Measurements from ENCODE around the gene SESTD1. TPM values are rescaled to one million over a fixed set of nuclear protein-coding genes. Genes with fewer than 3 reads are reported as not detected.

The SESTD1 gene
- total RNA-seq, result 10 to 100 TPM in 2 of 4 donors, 1 to 10 TPM in 2; 8.0 to 24.1 (median 10.5) TPM

GRCh38 chr2:179264368-179265081 lies at the start of gene SESTD1:
TSS of gene SESTD1 (minus strand) at chr2:179264832. CDS start at chr2:179191841, 72,991 bp downstream.
- Histone ChIP-seq H3K4me1 (peaks cover 28% of the 10 kb centered on the region), H3K27ac (peak within 1 kb of the TSS; percentile 96)
- DNase-seq (ENCODE audit: low spot score in 2 of 2), result peak; percentile 88 to 91

GRCh38 chr2:179313057-179313456 lies 48.4 kb upstream of the SESTD1 start:
- Histone ChIP-seq H3K4me1 (no peaks in the 10 kb centered on the region), H3K4me3 (no peak overlapping the region), H3K9me3 (no peaks in the 10 kb centered on the region), H3K27ac (no peak overlapping the region), H3K27me3 (no peaks in the 10 kb centered on the region), H3K36me3 (no peaks in the 10 kb centered on the region)
- no peak for DNase-seq (ENCODE audit: low spot score in 2 of 2)
- TF ChIP-seq POLR2AphosphoS5 (IDR thresholded peaks at IDR 0.05), result no peak
- no peak for TF ChIP-seq EP300 (IDR thresholded peaks at IDR 0.05)
- no peak for TF ChIP-seq CTCF (IDR thresholded peaks at IDR 0.05)
- no peak for TF ChIP-seq POLR2A (IDR thresholded peaks at IDR 0.05)

More at GRCh38 chr2:179264368-179265081, at the start of gene SESTD1:
- no peaks in the 10 kb centered on the region for H3K36me3 ChIP-seq
- H3K27me3 ChIP-seq, result no peaks in the 10 kb centered on the region
- no peaks in the 10 kb centered on the region for H3K9me3 ChIP-seq
- peak within 1 kb of the TSS; percentile 91 for H3K4me3 ChIP-seq
- 3% methylated on average over 7 of the region's 96 CpGs for WGBS
- TF ChIP-seq POLR2A (IDR thresholded peaks at IDR 0.05), result peak in 1 of 2 donors; percentile 75
- no peak for TF ChIP-seq POLR2AphosphoS5 (IDR thresholded peaks at IDR 0.05)
- no peak for TF ChIP-seq CTCF (IDR thresholded peaks at IDR 0.05)
- no peak for TF ChIP-seq EP300 (IDR thresholded peaks at IDR 0.05)

- DNase-seq (ENCODE audit: low spot score in 2 of 2), result no peak
- Histone ChIP-seq H3K27me3 (no peaks in the 10 kb centered on the region), H3K27ac (no peak overlapping the region), H3K4me1 (no peaks in the 10 kb centered on the region), H3K36me3 (no peaks in the 10 kb centered on the region), H3K9me3 (no peaks in the 10 kb centered on the region), H3K4me3 (no peak overlapping the region)
- no peak for TF ChIP-seq POLR2A (IDR thresholded peaks at IDR 0.05)
- no peak for TF ChIP-seq EP300 (IDR thresholded peaks at IDR 0.05)
- TF ChIP-seq POLR2AphosphoS5 (IDR thresholded peaks at IDR 0.05), result no peak
- no peak for TF ChIP-seq CTCF (IDR thresholded peaks at IDR 0.05)
- 70% methylated on average over 1 of the region's 1 CpG for WGBS
Measured at GRCh38 chr2:179311101-179311500, 46.5 kb upstream of the SESTD1 start.

GRCh38 chr2:179307616-179308371 lies 43.2 kb upstream of the SESTD1 start:
- Histone ChIP-seq H3K36me3 (no peaks in the 10 kb centered on the region), H3K9me3 (no peaks in the 10 kb centered on the region), H3K27me3 (no peaks in the 10 kb centered on the region), H3K4me1 (no peaks in the 10 kb centered on the region), H3K27ac (no peak overlapping the region), H3K4me3 (no peak overlapping the region)
- DNase-seq (ENCODE audit: low spot score in 2 of 2), result no peak
- TF ChIP-seq EP300 (IDR thresholded peaks at IDR 0.05) (no peak), POLR2A (IDR thresholded peaks at IDR 0.05) (no peak), POLR2AphosphoS5 (IDR thresholded peaks at IDR 0.05) (no peak), CTCF (IDR thresholded peaks at IDR 0.05) (no peak)
- 64% methylated on average over 5 of the region's 5 CpGs for WGBS

GRCh38 chr2:179305125-179305524 lies 40.5 kb upstream of the SESTD1 start:
- Histone ChIP-seq H3K36me3 (no peaks in the 10 kb centered on the region), H3K9me3 (no peaks in the 10 kb centered on the region), H3K4me1 (no peaks in the 10 kb centered on the region), H3K4me3 (no peak overlapping the region), H3K27ac (no peak overlapping the region), H3K27me3 (no peaks in the 10 kb centered on the region)
- TF ChIP-seq EP300 (IDR thresholded peaks at IDR 0.05), result no peak
- TF ChIP-seq CTCF (IDR thresholded peaks at IDR 0.05), result no peak
- TF ChIP-seq POLR2AphosphoS5 (IDR thresholded peaks at IDR 0.05), result no peak
- TF ChIP-seq POLR2A (IDR thresholded peaks at IDR 0.05), result no peak
- WGBS, result 91% methylated on average over 3 of the region's 3 CpGs
- DNase-seq (ENCODE audit: low spot score in 2 of 2), result no peak
